Measurements from ENCODE around the gene MND1.

DNA sequence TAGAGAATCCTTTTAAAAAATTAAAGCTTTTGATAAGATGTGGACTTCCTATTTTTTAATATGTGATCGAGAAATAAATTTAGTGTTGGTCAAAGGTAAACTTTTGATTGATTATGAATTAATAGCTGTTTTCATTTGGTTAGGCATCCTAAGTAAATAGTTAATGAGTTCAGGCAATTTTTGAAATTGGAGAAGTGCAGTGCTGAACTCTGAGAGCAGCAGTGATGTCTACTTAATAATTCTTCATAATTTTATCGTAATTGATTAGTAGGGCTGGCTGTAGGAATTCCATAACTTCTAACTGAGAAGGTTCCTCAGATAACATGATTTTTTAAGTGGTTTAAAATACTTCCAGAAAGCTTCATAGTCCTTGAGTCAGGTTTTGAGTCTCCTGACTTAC is 1.5 kb downstream of the MND1 start:
- TF ChIP-seq, protein P1, sequence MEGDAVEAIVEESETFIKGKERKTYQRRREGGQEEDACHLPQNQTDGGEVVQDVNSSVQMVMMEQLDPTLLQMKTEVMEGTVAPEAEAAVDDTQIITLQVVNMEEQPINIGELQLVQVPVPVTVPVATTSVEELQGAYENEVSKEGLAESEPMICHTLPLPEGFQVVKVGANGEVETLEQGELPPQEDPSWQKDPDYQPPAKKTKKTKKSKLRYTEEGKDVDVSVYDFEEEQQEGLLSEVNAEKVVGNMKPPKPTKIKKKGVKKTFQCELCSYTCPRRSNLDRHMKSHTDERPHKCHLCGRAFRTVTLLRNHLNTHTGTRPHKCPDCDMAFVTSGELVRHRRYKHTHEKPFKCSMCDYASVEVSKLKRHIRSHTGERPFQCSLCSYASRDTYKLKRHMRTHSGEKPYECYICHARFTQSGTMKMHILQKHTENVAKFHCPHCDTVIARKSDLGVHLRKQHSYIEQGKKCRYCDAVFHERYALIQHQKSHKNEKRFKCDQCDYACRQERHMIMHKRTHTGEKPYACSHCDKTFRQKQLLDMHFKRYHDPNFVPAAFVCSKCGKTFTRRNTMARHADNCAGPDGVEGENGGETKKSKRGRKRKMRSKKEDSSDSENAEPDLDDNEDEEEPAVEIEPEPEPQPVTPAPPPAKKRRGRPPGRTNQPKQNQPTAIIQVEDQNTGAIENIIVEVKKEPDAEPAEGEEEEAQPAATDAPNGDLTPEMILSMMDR (conservative IDR thresholded peaks at IDR 0.05 in 1 of 2, IDR thresholded peaks at IDR 0.05 in 1 of 2; ENCODE audit: extremely low read depth in 1 of 2, insufficient read depth in 1 of 2, low read depth in 1 of 2, low read length in 2 of 2): no peak
- TF ChIP-seq EZH2 (IDR thresholded peaks at IDR 0.05; ENCODE audit: borderline replicate concordance, low read length): no peak
